SK-N-SH (cell line): ENCODE results near the gene TFCP2L1. TPM values are rescaled to one million over a fixed set of nuclear protein-coding genes. Genes with fewer than 3 reads are reported as not detected.

Experiments
- CTCF ChIA-PET: fragments of 300-600, 350-600 bp; formaldehyde crosslinking; extraction: SDS; loops from one replicate; lab custom pipeline; 2021; lab: Yijun Ruan, JAX
- POLR2A ChIA-PET: fragments of 350-600 bp; sonication (Branson Sonifier 250); formaldehyde crosslinking; extraction: SDS; loops from one replicate; lab custom pipeline; 2020; ENCODE audit warnings: antibody characterized with exemption, inconsistent platforms; lab: Yijun Ruan, JAX
- DNase-seq: peaks from one replicate; pipeline ENCODE4 v3.0.0; 2012
- H2AFZ ChIP-seq: fragments of 200-600 bp; sonication (generic); 2 replicates; pipeline ENCODE4 v1.8.1; 2016; ENCODE audit warnings: antibody characterized with exemption, mild to moderate bottlenecking, low read depth
- H3F3A ChIP-seq: fragments of 200-600 bp; sonication (generic); replicated peaks from 2 replicates; pipeline ENCODE3; 2016; ENCODE audit warnings: antibody characterized with exemption, mild to moderate bottlenecking; ENCODE audit not compliant: insufficient read depth
- H3K27ac ChIP-seq, 2 experiments: fragments of 200-500 bp in 1 of 2; fragments of 200-600 bp in 1 of 2; sonication (Bioruptor generic) in 1 of 2; sonication (generic), shearing (Covaris generic) in 1 of 2; 2 replicates each; pipeline versions ENCODE4 v1.5.1 to v1.6.1; 2014 to 2016; ENCODE audit warnings: low read depth in 2 of 2, inconsistent platforms in 1 of 2, low read length in 1 of 2, mild to moderate bottlenecking in 1 of 2, mixed read lengths in 1 of 2
- H3K27me3 ChIP-seq: fragments of 200-600 bp; sonication (generic), shearing (Covaris generic); 2 replicates; pipeline ENCODE4 v1.6.1; 2016; ENCODE audit warnings: mixed run types; ENCODE audit not compliant: insufficient read depth
- H3K36me3 ChIP-seq, 2 experiments: fragments of 200-500 bp in 1 of 2; fragments of 200-600 bp in 1 of 2; sonication (Bioruptor generic) in 1 of 2; sonication (generic) in 1 of 2; replicated peaks in 1 of 2; 2 replicates each; pipeline versions ENCODE3 to v1.5.1; 2014 to 2016; ENCODE audit warnings: low read length in 1 of 2, mild to moderate bottlenecking in 1 of 2; ENCODE audit not compliant: insufficient read depth in 2 of 2, control insufficient read depth in 1 of 2
- H3K4me1 ChIP-seq, 2 experiments: fragments of 200-500 bp in 1 of 2; fragments of 200-600 bp in 1 of 2; sonication (Bioruptor generic) in 1 of 2; sonication (generic), shearing (Covaris generic) in 1 of 2; 2 replicates each; pipeline versions ENCODE4 v1.5.1 to v1.6.1; 2014 to 2016; ENCODE audit warnings: low read depth in 1 of 2, low read length in 1 of 2, mixed run types in 1 of 2; ENCODE audit not compliant: insufficient read depth in 2 of 2, control insufficient read depth in 1 of 2
- H3K4me2 ChIP-seq: fragments of 200-600 bp; sonication (generic), shearing (Covaris generic); 2 replicates; pipeline ENCODE4 v1.6.1; 2017; ENCODE audit warnings: mixed run types
- H3K4me3 ChIP-seq, 2 experiments: fragments of 200-500 bp in 1 of 2; fragments of 200-600 bp in 1 of 2; sonication (Bioruptor generic) in 1 of 2; sonication (generic), shearing (Covaris generic) in 1 of 2; 2 replicates each; pipeline versions ENCODE4 v1.5.1 to v1.8.1; 2014 to 2016; ENCODE audit warnings: low read depth in 2 of 2, inconsistent platforms in 1 of 2, low read length in 1 of 2, mild to moderate bottlenecking in 1 of 2, mixed read lengths in 1 of 2, moderate library complexity in 1 of 2
- H3K79me2 ChIP-seq: fragments of 200-600 bp; sonication (generic); 2 replicates; pipeline ENCODE4 v1.8.1; 2017; ENCODE audit warnings: mild to moderate bottlenecking; ENCODE audit not compliant: insufficient read depth
- H3K9ac ChIP-seq: fragments of 200-600 bp; sonication (generic); 2 replicates; pipeline ENCODE4 v1.6.1; 2017; ENCODE audit warnings: mixed run types
- H3K9me2 ChIP-seq: fragments of 200-600 bp; sonication (generic); 2 replicates; pipeline ENCODE4 v1.6.1; 2017; ENCODE audit warnings: mixed run types
- H3K9me3 ChIP-seq: fragments of 200-600 bp; sonication (generic); 2 replicates; pipeline ENCODE4 v1.6.1; 2017; ENCODE audit warnings: mixed run types, mild to moderate bottlenecking, moderate library complexity
- H4K20me1 ChIP-seq: fragments of 200-600 bp; sonication (generic); 2 replicates; pipeline ENCODE4 v1.6.1; 2017; ENCODE audit warnings: mild to moderate bottlenecking, mixed run types; ENCODE audit not compliant: insufficient read depth
- CTCF ChIP-seq: fragments of 200-600 bp; sonication (generic); IDR thresholded peaks from 2 replicates; pipeline ENCODE4 v1.6.1; 2017; ENCODE audit warnings: antibody characterized with exemption, mild to moderate bottlenecking, moderate library complexity
- EZH2phosphoT487 ChIP-seq: fragments of 200-600 bp; sonication (generic); IDR thresholded peaks from 2 replicates; pipeline ENCODE4 v1.6.1; 2017; ENCODE audit warnings: low read depth, mixed run types, mild to moderate bottlenecking, antibody characterized with exemption, moderate library complexity, borderline replicate concordance
- FOSL2 ChIP-seq: IDR thresholded peaks from 2 replicates; pipeline ENCODE4 v1.4.0; 2012; ENCODE audit warnings: low read depth, mild to moderate bottlenecking, moderate library complexity, borderline replicate concordance
- GABPA ChIP-seq: IDR thresholded peaks from 2 replicates; pipeline ENCODE4 v1.4.0; 2012; ENCODE audit warnings: low read depth, mild to moderate bottlenecking
- GATA2 ChIP-seq: sonication (generic); formaldehyde crosslinking; IDR thresholded peaks from 2 replicates; pipeline ENCODE4 v1.5.0; 2020; ENCODE audit warnings: mild to moderate bottlenecking, missing genetic modification reagents
- JUND ChIP-seq: IDR thresholded peaks from 2 replicates; pipeline ENCODE4 v1.4.0; 2012
- MAX ChIP-seq: IDR thresholded peaks from 2 replicates; pipeline ENCODE4 v1.4.0; 2012; ENCODE audit warnings: low read depth
- MEF2A ChIP-seq: IDR thresholded peaks from 2 replicates; pipeline ENCODE4 v1.4.0; 2012; ENCODE audit warnings: low read depth, borderline replicate concordance
- MXI1 ChIP-seq: IDR thresholded peaks from 2 replicates; pipeline ENCODE4 v1.6.1; 2012; ENCODE audit warnings: mild to moderate bottlenecking, low read depth, low read length, improper control_type of control experiment
- NFIC ChIP-seq: IDR thresholded peaks from 2 replicates; pipeline ENCODE4 v1.4.0; 2012; ENCODE audit warnings: borderline replicate concordance
- NRF1 ChIP-seq: IDR thresholded peaks from 2 replicates; pipeline ENCODE4 v1.6.1; 2012; ENCODE audit warnings: low read depth, mild to moderate bottlenecking, low read length
- PBX3 ChIP-seq: IDR thresholded peaks from 2 replicates; pipeline ENCODE4; 2012
- POLR2AphosphoS5 ChIP-seq: IDR thresholded peaks from 2 replicates; pipeline ENCODE4 v1.6.1; 2012; ENCODE audit warnings: low read depth, low read length
- SMC3 ChIP-seq: IDR thresholded peaks from 2 replicates; pipeline ENCODE4 v1.6.1; 2012; ENCODE audit warnings: low read depth, low read length, improper control_type of control experiment
- TAF1 ChIP-seq: IDR thresholded peaks from 2 replicates; pipeline ENCODE4 v1.6.1; 2012; ENCODE audit warnings: low read depth, mild to moderate bottlenecking, low read length, moderate library complexity, borderline replicate concordance
- TCF12 ChIP-seq: IDR thresholded peaks from 2 replicates; pipeline ENCODE4 v1.4.0; 2012
- TEAD4 ChIP-seq: IDR thresholded peaks from 2 replicates; pipeline ENCODE4 v1.4.0; 2012; ENCODE audit warnings: mild to moderate bottlenecking, borderline replicate concordance; ENCODE audit not compliant: insufficient read depth
- USF2 ChIP-seq: fragments of 150-350 bp; IDR thresholded peaks from 2 replicates; pipeline ENCODE4 v1.6.1; 2017; ENCODE audit warnings: antibody characterized with exemption, low read length, low read depth, borderline replicate concordance
- YY1 ChIP-seq: IDR thresholded peaks from 2 replicates; pipeline ENCODE4 v1.4.0; 2012; ENCODE audit warnings: low read depth, mild to moderate bottlenecking
- WGBS: methylation state at CpG from one replicate; pipeline ENCODE4 v1.1.6; 2017; ENCODE audit warnings: low lambda C conversion rate; 5-methylcytosine and 5-hydroxymethylcytosine counted together
- polyA plus RNA-seq, 3 experiments: library from polyadenylated mRNA; depleted of rRNA; stranded (reverse); fragments of >200 nt; gene quantifications; 2 replicates each; pipeline ENCODE4 v1.2.3, GENCODE V29; 2012

The TFCP2L1 gene
- polyA plus RNA-seq, 1 of the 3 experiments (the other 2 are of a cell fraction): not detected

- Histone ChIP-seq H2AFZ (no peak overlapping the region), H3K9me3 (no peaks in the 10 kb centered on the region), H3K9ac (no peak overlapping the region), H3K4me1 (peaks cover 0 to 13% of the 10 kb centered on the region in 2 experiments; a peak in 1 of 4 replicates), H3K27me3 (peaks cover 19% of the 10 kb centered on the region; the same call in 1 of the 2 replicates), H3K36me3 (no peaks in the 10 kb centered on the region), H4K20me1 (no peaks in the 10 kb centered on the region), H3K27ac (no peak overlapping the region), H3K4me2 (no peak overlapping the region), H3K79me2 (no peaks in the 10 kb centered on the region), H3K4me3 (no peak overlapping the region), H3F3A (no peaks in the 10 kb centered on the region), H3K9me2 (no peaks in the 10 kb centered on the region)
- DNase-seq: no peak
- ChIA-PET POLR2A (no interaction called here), CTCF (no interaction called here)
- no peak for TF ChIP-seq MXI1
- no peak for TF ChIP-seq EZH2phosphoT487
- no peak for TF ChIP-seq MEF2A
- no peak for TF ChIP-seq TAF1
- TF ChIP-seq PBX3: no peak
- no peak for TF ChIP-seq POLR2AphosphoS5
- no peak for TF ChIP-seq JUND
- no peak for TF ChIP-seq FOSL2
- WGBS: 63% methylated on average over 8 of the region's 8 CpGs
Observed at GRCh38 chr2:121213386-121213785, 71.6 kb downstream of the TFCP2L1 start.

GRCh38 chr2:121212661-121213325, 72.2 kb downstream of the TFCP2L1 start:
- peaks cover 19% of the 10 kb centered on the region; the same call in 1 of the 2 replicates for H3K27me3 ChIP-seq
- no peaks in the 10 kb centered on the region for H3K9me2 ChIP-seq
- CTCF ChIA-PET: interaction anchor here (1.0 kb wide), 1 partner anchor 144 kb away, joined by 3 read pairs; no protein-coding TSS in a partner anchor
- H3K4me1 ChIP-seq: peaks cover 0 to 13% of the 10 kb centered on the region in 2 experiments; a peak in 1 of 4 replicates
- H2AFZ ChIP-seq: no peak overlapping the region
- WGBS: 71% methylated on average over 30 of the region's 33 CpGs
- TF ChIP-seq YY1: no peak
- no peak overlapping the region for H3K4me2 ChIP-seq
- no peak overlapping the region for H3K9ac ChIP-seq
- no peaks in the 10 kb centered on the region for H3K9me3 ChIP-seq
- no peaks in the 10 kb centered on the region for H3F3A ChIP-seq
- POLR2A ChIA-PET: no interaction called here
- H3K79me2 ChIP-seq: no peaks in the 10 kb centered on the region
- H3K27ac ChIP-seq: no peak overlapping the region
- H3K4me3 ChIP-seq: no peak overlapping the region
- H3K36me3 ChIP-seq: no peaks in the 10 kb centered on the region
- DNase-seq: no peak
- H4K20me1 ChIP-seq: no peaks in the 10 kb centered on the region

- Histone ChIP-seq H3K79me2 (no peaks in the 10 kb centered on the region), H4K20me1 (no peaks in the 10 kb centered on the region), H3K27ac (no peak overlapping the region), H3K4me3 (no peak overlapping the region), H3K4me2 (no peak overlapping the region), H3K9ac (no peak overlapping the region), H3K36me3 (no peaks in the 10 kb centered on the region), H2AFZ (no peak overlapping the region), H3K4me1 (peaks cover 0 to 13% of the 10 kb centered on the region in 2 experiments; a peak in 1 of 4 replicates), H3F3A (no peaks in the 10 kb centered on the region), H3K9me2 (no peaks in the 10 kb centered on the region), H3K27me3 (peaks cover 19% of the 10 kb centered on the region; the same call in 1 of the 2 replicates), H3K9me3 (no peaks in the 10 kb centered on the region)
- CTCF ChIA-PET: no interaction called here
- WGBS: 59% methylated on average over 7 of the region's 8 CpGs
- POLR2A ChIA-PET: no interaction called here
- no peak for DNase-seq
- TF ChIP-seq TCF12 (no peak), POLR2AphosphoS5 (no peak), SMC3 (no peak), CTCF (no peak), GABPA (no peak), USF2 (no peak), TAF1 (no peak), TEAD4 (no peak), GATA2 (CRISPR knock-in tag) (no peak), MAX (no peak), NRF1 (no peak), NFIC (no peak)
Observed at GRCh38 chr2:121211689-121212151, 73.3 kb downstream of the TFCP2L1 start.
